Measurements from ENCODE around the gene CACNB2.
"Not testable (repeated sequence)": the region's sequence is repeated elsewhere in the genome, so short reads cannot be mapped to it uniquely, and the experiment has no call there.

The CACNB2 gene

DNA sequence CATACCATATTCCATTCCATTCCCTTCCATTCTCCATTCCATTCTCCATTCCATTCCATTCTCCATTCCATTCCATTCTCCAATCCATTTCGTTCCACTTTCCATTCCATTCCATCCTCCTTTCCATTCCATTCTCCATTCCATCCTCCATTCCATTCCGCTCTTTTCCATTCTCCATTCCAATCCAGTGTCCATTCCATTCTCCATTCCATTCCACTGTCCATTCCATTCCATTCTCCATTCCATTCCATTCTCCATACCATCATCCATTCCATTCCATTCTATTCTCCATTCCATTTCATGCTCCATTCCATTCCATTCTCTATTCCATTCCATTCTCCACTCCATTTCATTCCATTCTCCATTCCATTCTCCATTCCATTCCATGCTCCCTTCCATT is 430.2 kb downstream of the CACNB2 start:
- not testable (repeated sequence) for DNase-seq (ENCODE audit: low spot score)

DNA sequence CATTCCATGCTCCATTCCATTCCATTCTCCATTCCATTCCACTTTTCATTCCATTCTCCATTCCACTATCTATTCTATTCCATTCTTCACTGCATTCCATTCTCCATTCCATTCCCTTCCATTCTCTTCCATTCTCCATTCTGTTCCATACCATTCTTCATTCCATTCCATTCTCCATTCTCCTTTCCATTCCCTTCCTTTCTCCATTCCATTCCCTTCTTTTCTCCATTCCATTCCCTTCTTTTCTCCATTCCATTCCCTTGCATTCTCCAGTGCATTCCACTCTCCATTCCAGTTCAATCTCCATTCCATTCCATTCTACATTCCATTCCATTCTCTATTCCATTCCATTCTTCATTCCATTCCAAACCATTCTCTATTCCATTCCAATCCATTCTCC is 430.9 kb downstream of the CACNB2 start:
- no peak for DNase-seq (ENCODE audit: low spot score)

DNA sequence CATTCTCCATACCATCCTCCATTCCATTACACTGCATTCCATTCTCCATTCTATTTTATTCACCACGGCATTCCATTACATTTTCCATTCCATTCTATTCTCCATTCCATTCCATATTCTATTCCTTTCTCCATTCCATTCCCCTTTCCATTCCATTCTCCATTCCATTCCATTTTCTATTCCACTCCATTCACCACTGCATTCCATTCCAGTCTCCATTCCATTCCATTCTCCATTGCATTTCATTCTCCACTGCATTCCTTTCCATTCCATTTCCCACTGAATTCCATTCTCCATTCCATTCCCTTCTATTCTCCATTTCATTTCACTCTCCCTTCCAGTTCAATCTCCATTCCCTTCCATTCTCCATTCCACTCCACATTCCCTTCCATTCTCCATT is 431.6 kb downstream of the CACNB2 start:
- no peak for DNase-seq (ENCODE audit: low spot score)

DNA sequence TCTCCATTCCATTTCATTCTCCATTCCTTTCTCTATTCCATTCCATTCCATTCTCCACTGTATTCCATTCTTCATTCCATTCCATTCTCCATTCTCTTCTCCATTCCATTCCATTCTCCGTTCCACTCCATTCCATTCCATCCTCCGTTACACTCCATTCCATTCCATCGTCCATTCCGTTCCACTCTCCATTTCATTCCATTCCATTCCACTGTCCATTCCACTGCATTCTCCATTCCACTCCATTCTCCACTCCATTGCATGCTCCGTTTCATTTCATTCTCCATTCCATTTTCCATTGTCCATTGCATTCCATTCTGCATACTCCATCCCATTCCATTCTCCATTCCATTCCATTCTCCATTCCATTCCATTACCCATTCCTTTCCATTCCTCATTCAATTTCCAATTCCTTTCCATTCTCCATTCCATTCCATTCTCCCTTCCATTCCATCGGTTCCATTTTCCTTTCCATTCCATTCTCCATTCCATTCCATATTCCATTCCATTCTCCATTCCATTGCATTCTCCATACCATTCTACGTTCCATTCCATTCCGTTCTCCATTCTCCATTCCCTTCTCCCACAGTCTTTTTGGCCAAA is 432.8 kb downstream of the CACNB2 start:
- no peak for DNase-seq (ENCODE audit: low spot score)

DNA sequence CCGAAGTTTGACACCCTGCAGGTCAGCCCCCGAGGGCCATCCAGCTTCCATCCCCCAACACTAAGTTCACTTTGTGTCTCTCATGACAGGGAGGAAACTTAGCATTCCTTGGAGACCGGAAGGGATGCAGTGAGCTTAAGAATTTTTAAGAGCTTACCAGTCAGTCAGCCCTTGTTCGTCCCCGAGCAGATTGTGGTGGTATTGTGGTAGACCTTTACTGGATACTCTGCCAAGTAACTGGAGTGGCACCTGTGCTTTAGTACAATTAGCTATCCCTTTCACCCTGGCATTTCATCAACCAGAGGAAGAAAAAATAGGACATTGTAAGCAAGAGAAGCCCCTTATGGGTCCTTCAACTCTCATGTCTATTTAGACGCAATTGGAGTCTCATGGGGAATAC is 436.4 kb downstream of the CACNB2 start:
- DNase-seq (ENCODE audit: low spot score): no peak

DNA sequence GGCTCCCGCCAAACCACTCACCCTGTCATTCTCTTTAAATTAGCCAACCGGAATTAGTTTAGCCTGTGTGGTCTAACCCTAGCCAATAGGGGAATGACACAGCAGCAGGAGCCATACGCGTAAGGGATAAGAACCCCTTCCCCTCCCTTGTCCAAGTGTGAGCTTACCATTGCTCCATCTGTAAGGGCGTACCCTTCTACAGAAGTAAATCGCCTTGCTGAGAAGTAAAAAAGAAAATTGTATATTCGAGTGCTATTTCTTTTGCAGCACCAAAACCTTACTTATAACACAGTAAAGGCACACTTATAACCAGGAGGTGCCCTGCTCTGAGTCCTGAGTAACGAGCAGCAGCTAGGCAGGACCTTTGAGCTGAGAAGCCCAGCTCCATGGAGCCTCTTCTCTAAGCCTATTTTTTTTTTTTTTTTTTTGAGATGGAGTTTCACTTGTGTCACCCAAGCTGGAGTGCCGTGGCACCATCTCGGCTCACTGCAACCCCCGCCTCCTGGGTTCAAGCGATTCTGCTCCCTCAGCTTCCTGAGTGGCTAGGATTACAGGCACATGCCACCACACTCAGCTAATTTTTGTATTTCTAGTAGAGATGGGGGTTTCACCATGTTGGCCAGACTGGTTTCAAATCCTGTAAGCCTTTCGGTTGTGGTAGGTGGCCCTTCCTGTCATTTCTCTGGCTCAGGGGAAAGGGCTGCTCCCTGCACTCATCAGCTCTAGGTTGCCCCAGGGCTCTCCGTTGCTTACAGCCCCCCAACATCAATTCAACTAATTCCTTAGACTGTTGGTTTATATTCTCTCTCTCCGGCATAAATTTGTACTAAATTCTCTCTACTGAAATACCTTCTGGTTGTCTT is 437.8 kb downstream of the CACNB2 start:
- DNase-seq (ENCODE audit: low spot score): no peak

DNA sequence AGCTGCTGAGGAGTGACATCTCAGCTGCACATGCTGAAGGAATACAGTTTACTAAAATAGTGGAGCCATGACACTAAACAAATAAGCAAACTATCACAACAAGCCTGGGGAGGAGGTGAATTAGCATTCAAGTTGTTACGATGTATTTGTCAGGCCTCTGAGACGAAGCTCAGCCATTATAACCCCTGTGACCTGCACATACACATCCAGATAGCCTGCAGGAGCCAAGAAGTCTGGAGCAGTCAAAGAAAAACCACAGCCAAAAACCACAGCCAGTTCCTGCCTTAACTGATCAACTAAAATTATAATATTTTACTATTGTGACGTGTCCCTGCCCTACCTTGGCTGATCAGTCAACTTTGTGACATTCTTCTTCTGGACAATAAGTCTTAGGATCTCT is 442.6 kb downstream of the CACNB2 start:
- no peak for DNase-seq (ENCODE audit: low spot score)

DNA sequence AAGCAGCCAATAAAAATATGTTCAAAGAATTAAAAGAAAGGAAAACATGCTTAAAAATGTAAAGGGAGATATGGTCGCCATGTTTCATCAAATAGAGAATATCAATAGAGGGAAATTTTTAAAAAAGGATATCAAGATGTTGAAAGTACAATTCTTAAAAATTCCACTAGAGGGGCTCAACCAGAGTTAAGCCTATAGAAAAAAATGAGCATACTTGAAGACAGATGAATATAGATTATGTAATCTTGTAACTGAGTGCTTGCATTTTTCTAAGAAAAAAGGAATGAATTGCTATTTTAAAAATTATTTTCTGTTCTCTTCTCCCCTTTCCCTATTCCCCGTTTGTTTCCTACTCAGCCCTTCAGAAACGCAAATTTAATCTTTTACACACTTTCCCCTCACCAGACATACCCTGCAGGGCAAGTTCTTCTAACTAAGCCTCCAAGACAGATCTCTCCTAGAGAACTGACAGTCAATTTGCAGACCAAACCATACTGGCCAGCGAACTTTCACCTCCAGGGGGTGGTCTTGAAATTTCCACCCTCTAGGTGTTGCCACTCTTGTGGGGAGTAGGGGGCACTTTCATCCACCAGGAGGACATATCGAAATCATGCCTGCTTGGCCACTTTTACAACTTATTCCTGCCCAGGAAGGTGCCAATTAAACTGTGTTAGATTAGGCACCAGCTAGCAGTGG is 443.5 kb downstream of the CACNB2 start:
- DNase-seq (ENCODE audit: low spot score): no peak

DNA sequence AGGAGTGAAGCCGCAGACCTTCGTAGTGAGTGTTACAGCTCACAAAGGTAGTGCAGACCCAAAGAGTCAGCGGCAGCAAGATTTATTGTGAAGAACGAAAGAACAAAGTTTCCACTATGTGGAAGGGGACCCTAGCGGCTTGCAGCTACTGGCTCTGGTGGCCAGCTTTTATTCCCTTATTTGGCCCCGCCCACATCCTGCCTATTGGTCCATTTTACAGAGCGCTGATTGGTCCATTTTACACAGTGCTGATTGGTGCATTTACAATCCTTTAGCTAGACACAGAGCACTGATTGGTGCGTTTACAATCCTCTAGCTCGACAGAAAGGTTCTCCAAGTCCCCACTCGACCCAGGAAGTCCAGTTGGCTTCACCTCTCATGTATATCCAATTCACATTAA is 446.4 kb downstream of the CACNB2 start:
- DNase-seq (ENCODE audit: low spot score): not testable (repeated sequence)

DNA sequence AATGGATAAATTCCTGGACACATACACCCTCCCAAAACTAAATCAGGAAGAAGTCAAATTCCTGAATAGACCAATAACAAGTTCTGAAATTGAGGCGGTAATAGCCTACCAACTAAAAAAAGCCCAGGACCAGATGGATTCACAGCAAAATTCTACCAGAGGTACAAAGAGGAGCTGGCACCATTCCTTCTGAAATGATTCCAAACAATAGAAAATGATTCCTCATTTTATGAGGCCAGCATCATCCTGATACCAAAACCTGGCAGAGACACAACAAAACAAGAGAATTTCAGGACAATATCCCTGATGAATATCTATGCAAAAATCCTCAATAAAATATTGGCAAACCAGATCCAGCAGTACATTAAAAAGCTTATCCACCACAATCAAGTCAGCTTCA is 450.9 kb downstream of the CACNB2 start:
- not testable (repeated sequence) for DNase-seq (ENCODE audit: low spot score)
